GM23338 (cell line): ENCODE results near the gene BCCIP. TPM values are rescaled to one million over a fixed set of nuclear protein-coding genes. Genes with fewer than 3 reads are reported as not detected.

ENCODE experiments used
- ATAC-seq: fragments of 200-7000 bp; cut with Tn5 transposase; 3 replicates; pipeline ENCODE4 v1.9.1; 2020
- DNase-seq: peaks from one replicate; pipeline ENCODE4 v3.0.0-alpha.2; 2015; ENCODE audit warnings: low spot score
- H2AFZ ChIP-seq: fragments of 200-600 bp; sonication (generic); 2 replicates; pipeline ENCODE4 v1.8.0; 2016; ENCODE audit warnings: antibody characterized with exemption, mild to moderate bottlenecking, moderate library complexity
- H3F3A ChIP-seq: fragments of 200-600 bp; sonication (generic); replicated peaks from 2 replicates; pipeline ENCODE4 v1.8.0; 2017; ENCODE audit warnings: antibody characterized with exemption, mixed run types, low read depth
- H3K27ac ChIP-seq: fragments of 200-600 bp; sonication (generic); 2 replicates; pipeline ENCODE4 v1.6.1; 2016; ENCODE audit warnings: low read depth
- H3K27me3 ChIP-seq: fragments of 200-600 bp; sonication (generic); 2 replicates; pipeline ENCODE4 v1.8.0; 2016; ENCODE audit warnings: mild to moderate bottlenecking, mixed run types, moderate library complexity; ENCODE audit not compliant: insufficient read depth
- H3K36me3 ChIP-seq: fragments of 200-600 bp; sonication (generic); 2 replicates; pipeline ENCODE4 v1.8.0; 2016; ENCODE audit warnings: mild to moderate bottlenecking; ENCODE audit not compliant: insufficient read depth
- H3K4me1 ChIP-seq: fragments of 200-600 bp; sonication (generic); 2 replicates; pipeline ENCODE4 v1.8.0; 2016; ENCODE audit warnings: mild to moderate bottlenecking, moderate library complexity; ENCODE audit not compliant: insufficient read depth
- H3K4me2 ChIP-seq: fragments of 200-600 bp; sonication (generic); 2 replicates; pipeline ENCODE4 v1.7.1; 2017; ENCODE audit warnings: mixed run types
- H3K4me3 ChIP-seq: fragments of 200-600 bp; sonication (generic); 2 replicates; pipeline ENCODE4 v1.6.1; 2016; ENCODE audit warnings: mixed run types
- H3K79me2 ChIP-seq: fragments of 200-600 bp; sonication (generic); replicated peaks from 2 replicates; pipeline ENCODE4 v1.8.0; 2017; ENCODE audit warnings: mild to moderate bottlenecking; ENCODE audit not compliant: insufficient read depth
- H3K9me2 ChIP-seq: fragments of 200-600 bp; sonication (generic); 2 replicates; pipeline ENCODE4 v1.8.0; 2017; ENCODE audit not compliant: insufficient read depth
- H4K20me1 ChIP-seq: fragments of 200-600 bp; sonication (generic); replicated peaks from 2 replicates; pipeline ENCODE4 v1.8.0; 2017; ENCODE audit warnings: mild to moderate bottlenecking; ENCODE audit not compliant: insufficient read depth
- H3K27ac Mint-ChIP-seq: 2 replicates; pipeline ENCODE4 v1.8.0; 2020; ENCODE audit warnings: inconsistent platforms, mild to moderate bottlenecking, moderate library complexity, mixed read lengths
- H3K27me3 Mint-ChIP-seq: 3 replicates; pipeline ENCODE4 v1.8.0; 2022; ENCODE audit warnings: low read depth, mild to moderate bottlenecking, moderate library complexity, mixed read lengths, inconsistent platforms; ENCODE audit not compliant: insufficient read depth, poor library complexity
- H3K36me3 Mint-ChIP-seq: 3 replicates; pipeline ENCODE4 v1.8.0; 2021; ENCODE audit warnings: low read depth, mild to moderate bottlenecking, inconsistent platforms, moderate library complexity, mixed read lengths
- H3K4me1 Mint-ChIP-seq: 3 replicates; pipeline ENCODE4 v1.8.0; 2020; ENCODE audit warnings: mild to moderate bottlenecking, inconsistent platforms, mixed read lengths
- H3K4me3 Mint-ChIP-seq: 3 replicates; pipeline ENCODE4 v1.8.0; 2021; ENCODE audit warnings: moderate library complexity, mild to moderate bottlenecking, inconsistent platforms, mixed read lengths
- H3K9me3 Mint-ChIP-seq: 3 replicates; pipeline ENCODE4 v1.8.0; 2020; ENCODE audit warnings: moderate library complexity, mild to moderate bottlenecking, inconsistent platforms, mixed read lengths
- CREB1 ChIP-seq: fragments of 250-450 bp; sonication (Bioruptor Pico); IDR thresholded peaks from 2 replicates; pipeline ENCODE4 v1.5.0; 2020; ENCODE audit warnings: low read depth, mild to moderate bottlenecking, moderate library complexity
- EZH2 ChIP-seq: fragments of 200-600 bp; sonication (generic); IDR thresholded peaks from one replicate; pipeline ENCODE4 v1.8.0; 2017; ENCODE audit warnings: antibody characterized with exemption, mild to moderate bottlenecking, low read depth; ENCODE audit not compliant: unreplicated experiment
- EZH2phosphoT487 ChIP-seq: fragments of 200-600 bp; sonication (generic); IDR thresholded peaks from one replicate; pipeline ENCODE4 v1.8.1; 2018; ENCODE audit warnings: antibody characterized with exemption; ENCODE audit not compliant: unreplicated experiment
- JUNB ChIP-seq: IDR thresholded peaks from one replicate; pipeline ENCODE4 v1.6.1; 2016; ENCODE audit warnings: antibody characterized with exemption; ENCODE audit not compliant: unreplicated experiment
- NANOG ChIP-seq: IDR thresholded peaks from 2 replicates; pipeline ENCODE4 v1.6.1; 2016; ENCODE audit warnings: antibody characterized with exemption, borderline replicate concordance
- POLR2AphosphoS5 ChIP-seq: IDR thresholded peaks from 2 replicates; pipeline ENCODE4 v1.6.1; 2016; ENCODE audit warnings: antibody characterized with exemption, low read depth
- STAT1 ChIP-seq: IDR thresholded peaks from one replicate; pipeline ENCODE4 v1.6.1; 2016; ENCODE audit warnings: antibody characterized with exemption; ENCODE audit not compliant: unreplicated experiment
- ZNF114 ChIP-seq: fragments of 250-450 bp; sonication (Bioruptor Pico); IDR thresholded peaks from 2 replicates; pipeline ENCODE4 v1.5.0; 2020; ENCODE audit warnings: mild to moderate bottlenecking, moderate library complexity
- ZNF331 ChIP-seq: fragments of 250-450 bp; sonication (Bioruptor Pico); IDR thresholded peaks from 2 replicates; pipeline ENCODE4 v1.5.0; 2020; ENCODE audit warnings: low read depth, mild to moderate bottlenecking, moderate library complexity
- polyA plus RNA-seq: library from polyadenylated mRNA; unstranded; fragments of >200 nt; fragmentation: Nextera tagmentation; extraction: Ambion mirVana; gene quantifications from 2 replicates; pipeline ENCODE4 v1.2.1, GENCODE V29; 2016
- total RNA-seq: library from RNA; depleted of rRNA; stranded (reverse); fragments of >200 nt; shearing (Covaris generic); gene quantifications from 2 replicates; pipeline ENCODE4 v1.2.3, GENCODE V29; 2014
- TF ChIP-seq, protein P1 (sequence below): IDR thresholded peaks from one replicate; pipeline ENCODE4 v1.6.1; 2018; ENCODE audit warnings: antibody characterized with exemption; ENCODE audit not compliant: unreplicated experiment
- TF ChIP-seq, protein P2 (sequence below): fragments of 250-450 bp; sonication (Bioruptor Pico); IDR thresholded peaks from 2 replicates; pipeline ENCODE4 v1.5.0; 2020; ENCODE audit warnings: mild to moderate bottlenecking, moderate library complexity

Gene BCCIP
- total and polyA plus RNA-seq, 2 experiments from 2014 or later, result 98.6 to 214 TPM

- no peak for TF ChIP-seq POLR2AphosphoS5
- no peak for TF ChIP-seq STAT1
- no peak for TF ChIP-seq ZNF114 (CRISPR knock-in tag)
- TF ChIP-seq, protein P1, sequence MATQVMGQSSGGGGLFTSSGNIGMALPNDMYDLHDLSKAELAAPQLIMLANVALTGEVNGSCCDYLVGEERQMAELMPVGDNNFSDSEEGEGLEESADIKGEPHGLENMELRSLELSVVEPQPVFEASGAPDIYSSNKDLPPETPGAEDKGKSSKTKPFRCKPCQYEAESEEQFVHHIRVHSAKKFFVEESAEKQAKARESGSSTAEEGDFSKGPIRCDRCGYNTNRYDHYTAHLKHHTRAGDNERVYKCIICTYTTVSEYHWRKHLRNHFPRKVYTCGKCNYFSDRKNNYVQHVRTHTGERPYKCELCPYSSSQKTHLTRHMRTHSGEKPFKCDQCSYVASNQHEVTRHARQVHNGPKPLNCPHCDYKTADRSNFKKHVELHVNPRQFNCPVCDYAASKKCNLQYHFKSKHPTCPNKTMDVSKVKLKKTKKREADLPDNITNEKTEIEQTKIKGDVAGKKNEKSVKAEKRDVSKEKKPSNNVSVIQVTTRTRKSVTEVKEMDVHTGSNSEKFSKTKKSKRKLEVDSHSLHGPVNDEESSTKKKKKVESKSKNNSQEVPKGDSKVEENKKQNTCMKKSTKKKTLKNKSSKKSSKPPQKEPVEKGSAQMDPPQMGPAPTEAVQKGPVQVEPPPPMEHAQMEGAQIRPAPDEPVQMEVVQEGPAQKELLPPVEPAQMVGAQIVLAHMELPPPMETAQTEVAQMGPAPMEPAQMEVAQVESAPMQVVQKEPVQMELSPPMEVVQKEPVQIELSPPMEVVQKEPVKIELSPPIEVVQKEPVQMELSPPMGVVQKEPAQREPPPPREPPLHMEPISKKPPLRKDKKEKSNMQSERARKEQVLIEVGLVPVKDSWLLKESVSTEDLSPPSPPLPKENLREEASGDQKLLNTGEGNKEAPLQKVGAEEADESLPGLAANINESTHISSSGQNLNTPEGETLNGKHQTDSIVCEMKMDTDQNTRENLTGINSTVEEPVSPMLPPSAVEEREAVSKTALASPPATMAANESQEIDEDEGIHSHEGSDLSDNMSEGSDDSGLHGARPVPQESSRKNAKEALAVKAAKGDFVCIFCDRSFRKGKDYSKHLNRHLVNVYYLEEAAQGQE, result no peak
These were observed 35.0 kb upstream of the BCCIP start (continued) for GRCh38 chr10:125788156-125789034.

- no peaks in the 10 kb centered on the region; the same call in 2 of the 3 replicates for H3K9me3 Mint-ChIP-seq
- no peak overlapping the region for H3K4me3 ChIP-seq
- no peaks in the 10 kb centered on the region; the same call in 1 of the 3 replicates for H3K4me1 Mint-ChIP-seq
- no peaks in the 10 kb centered on the region for H3F3A ChIP-seq
- H3K36me3 Mint-ChIP-seq, result peaks cover 20% of the 10 kb centered on the region
- no peaks in the 10 kb centered on the region for H4K20me1 ChIP-seq
- H3K4me1 ChIP-seq, result no peaks in the 10 kb centered on the region
- no peaks in the 10 kb centered on the region for H3K27me3 Mint-ChIP-seq
- H3K36me3 ChIP-seq, result no peaks in the 10 kb centered on the region
- no peak overlapping the region for H2AFZ ChIP-seq
- no peak overlapping the region for H3K27ac Mint-ChIP-seq
- H3K4me3 Mint-ChIP-seq, result no peak overlapping the region
- no peak overlapping the region for H3K27ac ChIP-seq
- no peaks in the 10 kb centered on the region for H3K27me3 ChIP-seq
- no peak overlapping the region for H3K4me2 ChIP-seq
- DNase-seq, result no peak
- no peaks in the 10 kb centered on the region for H3K9me2 ChIP-seq
- ATAC-seq, result no peak
- H3K79me2 ChIP-seq, result no peaks in the 10 kb centered on the region
- TF ChIP-seq ZNF331 (CRISPR knock-in tag) (no peak), EZH2 (no peak), NANOG (no peak), JUNB (no peak), EZH2phosphoT487 (no peak), STAT1 (no peak), POLR2AphosphoS5 (no peak), ZNF114 (CRISPR knock-in tag) (no peak), CREB1 (CRISPR knock-in tag) (no peak)
- TF ChIP-seq, protein P2, sequence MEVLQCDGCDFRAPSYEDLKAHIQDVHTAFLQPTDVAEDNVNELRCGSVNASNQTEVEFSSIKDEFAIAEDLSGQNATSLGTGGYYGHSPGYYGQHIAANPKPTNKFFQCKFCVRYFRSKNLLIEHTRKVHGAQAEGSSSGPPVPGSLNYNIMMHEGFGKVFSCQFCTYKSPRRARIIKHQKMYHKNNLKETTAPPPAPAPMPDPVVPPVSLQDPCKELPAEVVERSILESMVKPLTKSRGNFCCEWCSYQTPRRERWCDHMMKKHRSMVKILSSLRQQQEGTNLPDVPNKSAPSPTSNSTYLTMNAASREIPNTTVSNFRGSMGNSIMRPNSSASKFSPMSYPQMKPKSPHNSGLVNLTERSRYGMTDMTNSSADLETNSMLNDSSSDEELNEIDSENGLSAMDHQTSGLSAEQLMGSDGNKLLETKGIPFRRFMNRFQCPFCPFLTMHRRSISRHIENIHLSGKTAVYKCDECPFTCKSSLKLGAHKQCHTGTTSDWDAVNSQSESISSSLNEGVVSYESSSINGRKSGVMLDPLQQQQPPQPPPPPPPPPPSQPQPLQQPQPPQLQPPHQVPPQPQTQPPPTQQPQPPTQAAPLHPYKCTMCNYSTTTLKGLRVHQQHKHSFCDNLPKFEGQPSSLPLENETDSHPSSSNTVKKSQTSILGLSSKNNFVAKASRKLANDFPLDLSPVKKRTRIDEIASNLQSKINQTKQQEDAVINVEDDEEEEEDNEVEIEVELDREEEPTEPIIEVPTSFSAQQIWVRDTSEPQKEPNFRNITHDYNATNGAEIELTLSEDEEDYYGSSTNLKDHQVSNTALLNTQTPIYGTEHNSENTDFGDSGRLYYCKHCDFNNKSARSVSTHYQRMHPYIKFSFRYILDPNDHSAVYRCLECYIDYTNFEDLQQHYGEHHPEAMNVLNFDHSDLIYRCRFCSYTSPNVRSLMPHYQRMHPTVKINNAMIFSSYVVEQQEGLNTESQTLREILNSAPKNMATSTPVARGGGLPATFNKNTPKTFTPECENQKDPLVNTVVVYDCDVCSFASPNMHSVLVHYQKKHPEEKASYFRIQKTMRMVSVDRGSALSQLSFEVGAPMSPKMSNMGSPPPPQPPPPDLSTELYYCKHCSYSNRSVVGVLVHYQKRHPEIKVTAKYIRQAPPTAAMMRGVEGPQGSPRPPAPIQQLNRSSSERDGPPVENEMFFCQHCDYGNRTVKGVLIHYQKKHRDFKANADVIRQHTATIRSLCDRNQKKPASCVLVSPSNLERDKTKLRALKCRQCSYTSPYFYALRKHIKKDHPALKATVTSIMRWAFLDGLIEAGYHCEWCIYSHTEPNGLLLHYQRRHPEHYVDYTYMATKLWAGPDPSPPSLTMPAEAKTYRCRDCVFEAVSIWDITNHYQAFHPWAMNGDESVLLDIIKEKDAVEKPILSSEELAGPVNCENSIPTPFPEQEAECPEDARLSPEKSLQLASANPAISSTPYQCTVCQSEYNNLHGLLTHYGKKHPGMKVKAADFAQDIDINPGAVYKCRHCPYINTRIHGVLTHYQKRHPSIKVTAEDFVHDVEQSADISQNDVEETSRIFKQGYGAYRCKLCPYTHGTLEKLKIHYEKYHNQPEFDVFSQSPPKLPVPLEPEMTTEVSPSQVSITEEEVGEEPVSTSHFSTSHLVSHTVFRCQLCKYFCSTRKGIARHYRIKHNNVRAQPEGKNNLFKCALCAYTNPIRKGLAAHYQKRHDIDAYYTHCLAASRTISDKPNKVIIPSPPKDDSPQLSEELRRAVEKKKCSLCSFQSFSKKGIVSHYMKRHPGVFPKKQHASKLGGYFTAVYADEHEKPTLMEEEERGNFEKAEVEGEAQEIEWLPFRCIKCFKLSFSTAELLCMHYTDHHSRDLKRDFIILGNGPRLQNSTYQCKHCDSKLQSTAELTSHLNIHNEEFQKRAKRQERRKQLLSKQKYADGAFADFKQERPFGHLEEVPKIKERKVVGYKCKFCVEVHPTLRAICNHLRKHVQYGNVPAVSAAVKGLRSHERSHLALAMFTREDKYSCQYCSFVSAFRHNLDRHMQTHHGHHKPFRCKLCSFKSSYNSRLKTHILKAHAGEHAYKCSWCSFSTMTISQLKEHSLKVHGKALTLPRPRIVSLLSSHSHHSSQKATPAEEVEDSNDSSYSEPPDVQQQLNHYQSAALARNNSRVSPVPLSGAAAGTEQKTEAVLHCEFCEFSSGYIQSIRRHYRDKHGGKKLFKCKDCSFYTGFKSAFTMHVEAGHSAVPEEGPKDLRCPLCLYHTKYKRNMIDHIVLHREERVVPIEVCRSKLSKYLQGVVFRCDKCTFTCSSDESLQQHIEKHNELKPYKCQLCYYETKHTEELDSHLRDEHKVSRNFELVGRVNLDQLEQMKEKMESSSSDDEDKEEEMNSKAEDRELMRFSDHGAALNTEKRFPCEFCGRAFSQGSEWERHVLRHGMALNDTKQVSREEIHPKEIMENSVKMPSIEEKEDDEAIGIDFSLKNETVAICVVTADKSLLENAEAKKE (CRISPR knock-in tag), result no peak
These were observed 30.7 kb upstream of the BCCIP start for GRCh38 chr10:125792342-125793300.
